LoVo (cell line): ENCODE results near the gene MAPKAP1.
A peak's percentile ranks its signal among the peaks of the same experiment; 100 is the strongest.

Source experiments
- DNase-seq: peaks from one replicate; pipeline ENCODE4 v3.0.0-alpha.2; 2016; ENCODE audit warnings: low spot score

Gene MAPKAP1

GRCh38 chr9:125642311-125642710 lies 64.7 kb downstream of the MAPKAP1 start:
- DNase-seq: no peak

GRCh38 chr9:125639057-125639456 lies 68.0 kb downstream of the MAPKAP1 start:
- DNase-seq: no peak

GRCh38 chr9:125638239-125639045 lies 68.6 kb downstream of the MAPKAP1 start:
- DNase-seq: no peak

- DNase-seq: no peak
Measured at GRCh38 chr9:125637241-125637640, 69.8 kb downstream of the MAPKAP1 start.

GRCh38 chr9:125635888-125636287 lies 71.1 kb downstream of the MAPKAP1 start:
- DNase-seq: no peak

GRCh38 chr9:125634040-125634717 lies 72.8 kb downstream of the MAPKAP1 start:
- peak; percentile 9 for DNase-seq

- peak; percentile 8 for DNase-seq
Measured at GRCh38 chr9:125633116-125633745, 73.8 kb downstream of the MAPKAP1 start.

- peak; percentile 56 for DNase-seq
Measured at GRCh38 chr9:125632321-125633115, 74.5 kb downstream of the MAPKAP1 start.

- DNase-seq: no peak
Measured at GRCh38 chr9:125631391-125632085, 75.5 kb downstream of the MAPKAP1 start.

GRCh38 chr9:125630436-125630835 lies 76.6 kb downstream of the MAPKAP1 start:
- DNase-seq: no peak

- DNase-seq: no peak
Measured at GRCh38 chr9:125629446-125629845, 77.6 kb downstream of the MAPKAP1 start.

- DNase-seq: no peak
Measured at GRCh38 chr9:125626187-125626586, 80.8 kb downstream of the MAPKAP1 start.

- no peak for DNase-seq
Measured at GRCh38 chr9:125621170-125621569, 85.8 kb downstream of the MAPKAP1 start.

- no peak for DNase-seq
Measured at GRCh38 chr9:125620216-125620615, 86.8 kb downstream of the MAPKAP1 start.

- DNase-seq: no peak
Measured at GRCh38 chr9:125617087-125617486, 89.9 kb downstream of the MAPKAP1 start.

- DNase-seq: no peak
Measured at GRCh38 chr9:125613141-125613540, 93.9 kb downstream of the MAPKAP1 start.

GRCh38 chr9:125612616-125613015 lies 94.4 kb downstream of the MAPKAP1 start:
- no peak for DNase-seq

GRCh38 chr9:125611121-125611765 lies 95.8 kb downstream of the MAPKAP1 start:
- no peak for DNase-seq

- no peak for DNase-seq
Measured at GRCh38 chr9:125609744-125610143, 97.3 kb downstream of the MAPKAP1 start.

GRCh38 chr9:125608489-125609224 lies 98.4 kb downstream of the MAPKAP1 start:
- no peak for DNase-seq
